GM18873 (cell line): Measurements from ENCODE around the gene FEM1B.

Experiments
- ATAC-seq: cut with Tn5 transposase; IDR thresholded peaks from one replicate; pipeline ENCODE4 v1.9.1; 2021; ENCODE audit warnings: mild to moderate bottlenecking, moderate library complexity, moderate number of reproducible peaks; ENCODE audit not compliant: unreplicated experiment, low FRiP score

The FEM1B gene

GRCh38 chr15:68318931-68319909, 41.7 kb downstream of the FEM1B start:
- ATAC-seq, result no peak

GRCh38 chr15:68319997-68320396, 42.5 kb downstream of the FEM1B start:
- ATAC-seq, result no peak

DNA sequence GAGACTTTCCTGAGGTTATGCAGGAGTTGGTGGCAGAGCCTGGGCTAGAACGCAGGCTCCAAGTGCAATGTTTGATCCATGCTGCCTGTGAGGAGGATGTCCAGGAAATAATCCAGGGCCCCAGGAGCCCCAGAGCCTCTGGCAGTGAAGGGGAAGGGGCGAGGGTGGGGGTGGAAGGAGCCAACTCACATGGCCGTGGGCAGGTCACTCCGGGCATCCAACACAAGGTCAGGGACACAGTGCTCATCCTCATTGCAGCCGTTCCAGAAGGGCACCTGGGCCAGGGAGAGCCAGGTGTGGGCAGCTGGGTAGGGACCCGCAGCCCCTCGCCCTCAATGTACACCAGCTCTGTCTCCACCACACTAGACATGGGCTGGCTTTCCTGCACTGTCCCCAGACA, 43.7 kb downstream of the FEM1B start:
- no peak for ATAC-seq

DNA sequence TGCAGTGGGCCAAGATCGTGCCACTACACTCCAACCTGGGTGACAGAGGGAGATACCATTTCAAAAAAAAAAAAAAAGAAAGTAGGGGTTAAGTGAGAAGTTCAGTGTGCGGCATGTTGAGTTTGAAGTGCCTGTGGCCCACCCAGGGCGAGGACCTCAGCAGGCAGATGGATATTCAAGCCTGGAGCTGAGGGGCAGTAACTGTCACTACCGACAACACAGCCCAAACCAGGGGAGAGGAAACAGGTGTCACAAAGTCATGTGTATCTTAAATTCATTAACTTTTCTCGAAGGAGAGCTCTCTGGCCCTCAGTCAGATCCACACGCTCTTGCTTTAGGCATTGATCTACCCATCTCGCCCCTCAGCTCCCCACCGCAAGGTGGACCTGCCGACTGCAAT, 45.3 kb downstream of the FEM1B start:
- no peak for ATAC-seq

GRCh38 chr15:68325726-68326125, 48.2 kb downstream of the FEM1B start:
- ATAC-seq, result no peak

GRCh38 chr15:68326711-68327354, 49.3 kb downstream of the FEM1B start:
- no peak for ATAC-seq

DNA sequence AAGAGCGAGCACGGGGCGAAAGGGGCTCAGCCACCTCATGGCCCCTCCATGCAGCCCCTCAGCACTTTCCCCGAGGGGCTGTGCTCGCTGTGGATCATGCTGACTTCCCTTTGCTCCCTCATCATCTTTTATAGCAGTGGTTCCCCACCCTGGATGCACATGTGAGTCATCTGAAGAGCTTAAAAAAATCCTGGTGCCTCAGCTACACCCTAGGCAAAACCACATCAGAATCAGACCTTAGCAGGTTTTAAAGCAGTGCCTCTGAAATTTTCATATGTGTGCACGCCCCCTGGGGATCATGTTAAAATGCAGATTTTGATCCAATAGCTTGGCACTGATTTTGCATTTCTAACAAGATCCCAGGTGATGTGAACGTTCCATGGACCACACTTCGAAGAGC, 50.9 kb downstream of the FEM1B start:
- ATAC-seq, result no peak

DNA sequence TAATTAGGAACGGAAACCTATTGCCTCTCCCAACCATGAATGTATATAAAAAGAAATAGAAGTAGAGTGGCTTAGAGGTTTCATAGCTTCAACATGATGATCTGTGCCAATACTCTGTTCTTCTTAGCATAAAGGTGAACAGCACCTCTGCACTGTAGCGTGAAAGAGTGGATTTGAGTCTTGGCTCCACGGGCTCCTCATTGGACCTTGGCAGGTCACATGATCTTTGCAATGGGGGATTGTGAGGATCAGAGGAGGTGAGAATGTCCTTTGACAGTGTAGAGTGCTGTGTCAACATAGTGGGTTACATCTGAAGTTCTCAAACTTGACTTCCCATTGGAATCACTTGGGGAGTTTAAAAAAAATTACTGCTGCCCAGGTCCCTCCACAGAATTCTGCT, 51.4 kb downstream of the FEM1B start:
- ATAC-seq, result no peak

DNA sequence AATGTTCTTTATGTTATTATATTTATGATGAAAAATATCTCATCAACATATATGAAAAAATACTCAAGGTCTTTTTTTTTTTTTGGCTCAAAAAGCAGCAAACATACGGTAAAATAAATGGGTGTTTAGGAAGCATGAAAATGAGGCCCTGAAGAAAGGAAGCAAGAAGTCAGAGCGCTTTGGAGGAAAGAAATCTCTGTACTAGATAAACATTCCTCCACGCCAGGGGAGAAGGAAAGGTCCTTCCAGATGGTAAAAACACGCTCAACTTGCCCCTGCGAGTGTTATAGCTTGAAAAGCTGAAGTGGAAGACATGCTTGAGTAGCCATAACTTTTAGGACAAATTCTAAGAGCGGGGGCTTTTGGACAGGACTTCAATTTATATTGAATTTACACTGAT, 52.9 kb downstream of the FEM1B start:
- ATAC-seq, result no peak

DNA sequence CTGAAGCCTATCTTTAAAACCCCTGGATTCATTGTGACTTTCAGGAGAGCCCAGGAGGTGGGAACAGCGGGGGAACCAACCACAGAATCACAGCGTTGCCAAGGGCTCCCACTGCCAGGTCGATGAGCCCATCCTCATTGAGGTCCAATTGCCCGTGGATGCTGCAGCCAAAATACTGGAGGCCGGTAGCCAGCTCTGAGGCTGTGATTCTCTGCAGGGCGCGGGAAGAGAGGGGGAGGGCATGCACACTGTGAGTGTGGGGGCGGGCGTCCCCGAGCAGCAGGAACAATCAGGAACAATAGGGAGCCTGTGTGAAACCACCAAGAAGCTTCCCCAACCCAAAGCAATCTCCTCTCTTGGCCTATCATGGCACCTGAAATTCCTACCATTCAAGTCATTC, 53.4 kb downstream of the FEM1B start:
- no peak for ATAC-seq

DNA sequence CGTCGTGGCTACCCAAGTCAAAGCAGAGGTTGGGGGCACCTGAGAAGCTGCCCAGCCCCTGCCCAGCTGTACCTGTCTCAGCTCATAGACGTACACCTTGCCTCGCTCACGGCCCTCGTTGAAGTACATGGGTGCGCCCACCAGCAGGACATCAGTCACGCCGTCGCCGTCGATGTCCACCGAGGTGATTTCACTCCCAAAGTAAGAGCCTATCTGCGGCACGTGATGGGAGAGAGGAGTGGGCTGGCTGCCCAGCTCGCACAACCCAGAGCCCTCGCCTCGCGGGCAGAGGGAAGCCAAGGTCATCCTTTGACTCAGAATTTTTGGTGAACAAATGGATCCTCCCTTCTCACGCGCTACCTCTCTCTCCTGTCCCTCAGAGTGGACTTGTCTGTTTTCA, 54.7 kb downstream of the FEM1B start:
- ATAC-seq, result no peak

DNA sequence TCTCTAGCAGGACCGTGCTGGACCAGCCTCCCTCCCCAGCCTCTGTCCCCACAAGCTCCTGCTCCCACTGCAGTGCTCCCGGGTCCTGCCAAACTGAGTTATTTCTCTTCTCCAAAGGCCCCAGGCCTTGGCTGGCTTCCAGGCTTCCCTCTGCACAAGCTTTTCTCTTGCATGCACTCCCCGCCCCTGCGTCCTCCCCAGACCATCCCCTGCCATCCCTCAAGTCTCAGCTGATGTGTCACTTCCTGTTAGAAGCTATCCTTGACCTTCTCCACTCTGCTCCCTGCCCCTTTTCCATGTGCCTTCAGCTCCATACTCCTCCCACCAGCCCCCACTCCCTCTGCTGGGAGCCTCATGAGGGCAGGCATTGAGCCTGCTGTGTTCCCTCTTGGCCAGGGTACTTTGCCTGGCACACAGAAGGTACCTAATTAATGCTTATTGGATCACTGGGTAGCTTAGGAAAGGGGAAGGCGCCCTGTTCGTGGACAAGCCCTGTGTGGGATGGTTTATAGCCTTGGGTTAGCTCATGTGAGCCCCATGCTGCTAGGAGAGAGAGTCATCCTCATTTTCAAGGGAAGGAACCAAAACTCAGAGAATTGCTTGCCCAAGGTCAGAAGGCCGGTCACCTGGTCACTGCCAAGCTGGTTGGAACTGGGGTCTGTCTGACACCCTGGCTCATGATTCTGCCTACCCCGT, 56.4 kb downstream of the FEM1B start:
- no peak for ATAC-seq

DNA sequence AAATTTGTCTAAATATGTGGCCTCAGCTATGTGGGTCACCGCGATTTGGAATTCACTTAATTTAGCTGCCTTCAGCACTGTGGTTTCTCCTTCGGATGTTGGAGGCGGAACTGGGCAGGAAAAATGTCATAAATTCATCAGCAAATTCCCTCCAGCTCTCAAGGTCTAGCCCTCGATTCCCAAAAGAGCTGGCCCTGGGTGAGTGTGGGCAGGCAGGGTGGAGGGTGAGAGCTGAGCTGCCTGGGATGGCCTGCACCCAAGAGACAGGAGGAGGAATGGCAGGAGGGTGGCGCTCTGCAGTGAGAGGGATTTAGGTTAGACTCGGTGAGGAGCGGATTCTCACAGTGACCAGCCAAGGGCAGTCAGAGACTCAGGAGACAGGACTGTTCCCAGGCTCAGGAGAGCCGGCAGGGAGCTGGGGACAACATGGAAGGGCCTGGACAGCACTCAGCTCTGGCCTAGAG, 57.1 kb downstream of the FEM1B start:
- ATAC-seq, result no peak

GRCh38 chr15:68335251-68335650, 57.7 kb downstream of the FEM1B start:
- no peak for ATAC-seq

- no peak for ATAC-seq
Measured at GRCh38 chr15:68335655-68336054, 58.1 kb downstream of the FEM1B start.

- no peak for ATAC-seq
Measured at GRCh38 chr15:68336516-68336915, 59.0 kb downstream of the FEM1B start.

- ATAC-seq, result no peak
Measured at GRCh38 chr15:68337826-68338225, 60.3 kb downstream of the FEM1B start.

- ATAC-seq, result no peak
Measured at GRCh38 chr15:68339481-68339880, 61.9 kb downstream of the FEM1B start.

DNA sequence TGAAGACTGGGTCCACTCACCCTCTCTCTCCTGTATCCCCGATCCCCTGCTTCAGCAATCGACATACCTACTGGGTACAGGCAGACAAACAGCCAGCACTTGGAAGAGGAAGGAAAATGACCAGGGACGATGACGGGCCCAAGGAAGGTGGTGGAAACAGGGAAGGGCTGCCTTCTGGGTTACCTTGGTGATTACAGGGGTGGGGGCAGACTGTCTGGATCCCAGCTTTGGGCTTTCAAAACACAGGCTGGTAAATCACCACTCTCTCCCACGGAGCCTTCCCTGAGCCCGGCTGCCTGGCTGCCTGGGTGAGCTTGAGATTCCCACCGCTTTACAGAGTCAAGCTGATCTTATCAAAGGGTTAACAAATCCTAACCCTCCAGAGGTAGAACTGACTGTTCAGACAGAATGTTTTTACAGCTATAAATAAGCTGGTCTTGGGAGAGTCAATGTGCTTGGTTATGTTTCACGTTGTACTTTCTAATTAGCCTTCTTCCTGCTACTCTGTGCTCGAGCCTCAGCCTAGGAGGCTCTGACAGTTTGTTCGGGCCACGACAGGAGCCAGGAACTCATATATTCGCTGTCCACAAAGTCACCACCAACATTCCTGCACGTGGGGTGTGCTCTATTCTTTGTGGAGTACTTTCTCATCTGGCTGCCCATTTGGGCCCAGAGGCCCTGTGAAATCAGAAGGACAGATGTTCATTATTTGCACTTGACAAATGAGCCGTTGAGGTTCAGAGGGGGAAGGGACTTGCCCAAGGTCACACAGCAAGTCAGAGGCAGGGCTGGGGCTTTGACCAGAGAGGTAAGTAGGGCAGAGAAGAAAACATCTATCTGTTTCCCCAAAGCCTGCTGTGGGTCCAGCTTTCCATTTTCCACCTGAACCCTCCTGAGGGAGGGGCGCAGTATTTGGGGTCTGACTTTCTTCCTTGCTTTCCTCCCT, 63.5 kb downstream of the FEM1B start:
- ATAC-seq, result no peak
